Stimulated activated CD8-positive, alpha-beta memory T cell treated with anti-CD3 and anti-CD28 coated beads, Interleukin-7, amount 100 ng/mL, for 4 hours (primary cell): ENCODE measurements around the gene GATAD2A.

Source experiments
- DNase-seq, 2 donors: peaks; one replicate each; pipeline ENCODE4 v3.0.0-alpha.2; 2020; ENCODE audit warnings: low read depth in 2 of 2

GATAD2A gene

GRCh38 chr19:19545707-19546106 lies 140.2 kb downstream of the GATAD2A start:
- DNase-seq, result no peak

- DNase-seq, result no peak
Measured at GRCh38 chr19:19546751-19547162, 141.3 kb downstream of the GATAD2A start.

GRCh38 chr19:19547674-19548336 lies 142.3 kb downstream of the GATAD2A start:
- DNase-seq, result no peak

- no peak for DNase-seq
Measured at GRCh38 chr19:19548915-19549759, 143.7 kb downstream of the GATAD2A start.

- DNase-seq, result no peak
Measured at GRCh38 chr19:19549804-19550464, 144.5 kb downstream of the GATAD2A start.

GRCh38 chr19:19550485-19550929 lies 145.0 kb downstream of the GATAD2A start:
- DNase-seq, result no peak

- no peak for DNase-seq
Measured at GRCh38 chr19:19550972-19551852, 145.7 kb downstream of the GATAD2A start.

- DNase-seq, result no peak
Measured at GRCh38 chr19:19551853-19552192, 146.3 kb downstream of the GATAD2A start.

- DNase-seq, result no peak
Measured at GRCh38 chr19:19552798-19553197, 147.3 kb downstream of the GATAD2A start.

- DNase-seq, result no peak
Measured at GRCh38 chr19:19553670-19554069, 148.2 kb downstream of the GATAD2A start.

- peak; percentile 22 to 41 for DNase-seq
Measured at GRCh38 chr19:19554074-19555023, 148.9 kb downstream of the GATAD2A start.

GRCh38 chr19:19558055-19558454 lies 152.6 kb downstream of the GATAD2A start:
- DNase-seq, result no peak
